Forelimb muscle (tissue), 1 donor: ENCODE measurements around the gene OMA1. TPM values are rescaled to one million over a fixed set of nuclear protein-coding genes. Genes with fewer than 3 reads are reported as not detected.

Experiments
- DNase-seq: peaks from one replicate; pipeline ENCODE4 v3.0.0-alpha.2; 2013; ENCODE audit warnings: low read depth
- polyA plus RNA-seq: library from polyadenylated mRNA; unstranded; fragments of 120-200 nt; gene quantifications from one replicate; pipeline ENCODE4 v1.2.1, GENCODE V29; 2013; ENCODE audit not compliant: insufficient read length

Gene OMA1
- polyA plus RNA-seq, 1 donor: 14.8 TPM

DNA sequence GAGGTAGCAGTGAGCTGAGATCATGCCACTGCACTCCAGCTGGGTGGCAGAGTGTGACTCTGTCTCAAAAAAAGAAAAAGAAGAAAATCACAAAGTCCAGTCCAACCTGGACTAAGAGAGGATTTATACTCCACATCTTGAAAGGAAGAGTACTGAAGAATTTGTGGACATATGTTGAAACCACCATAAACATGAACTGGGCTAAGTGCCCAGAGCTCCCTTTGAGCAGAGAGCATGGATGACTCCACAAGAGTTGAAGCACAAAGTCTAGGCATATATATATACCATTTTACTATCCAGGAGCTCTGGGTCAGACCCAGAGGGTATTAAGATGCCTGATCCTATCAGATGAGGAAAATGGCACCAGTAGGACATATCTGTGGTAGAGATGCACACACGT is 86.6 kb downstream of the OMA1 start:
- DNase-seq: no peak

- DNase-seq: no peak
These were observed 89.4 kb downstream of the OMA1 start for GRCh38 chr1:58457023-58457635.

- DNase-seq: no peak
These were observed 90.1 kb downstream of the OMA1 start for GRCh38 chr1:58456470-58456869.

DNA sequence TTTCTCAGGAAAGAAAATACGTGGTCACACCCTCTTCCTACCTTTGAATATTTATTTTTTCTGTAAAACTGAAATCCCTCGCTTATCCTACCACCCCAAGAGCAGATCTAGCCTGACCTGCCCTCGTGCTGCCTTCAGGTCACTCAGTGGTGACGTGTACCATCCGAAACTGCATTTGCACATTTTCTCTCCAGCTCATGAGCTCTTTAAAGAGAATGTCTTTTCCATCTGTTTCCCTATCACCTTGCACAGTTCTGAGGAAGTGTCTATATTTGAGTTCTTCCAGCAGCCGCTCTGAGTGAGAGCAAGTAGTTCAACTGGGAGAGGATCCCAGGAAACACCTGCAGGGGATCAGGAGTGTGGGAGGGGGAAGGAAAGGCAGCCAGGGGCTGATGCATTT is 91.7 kb downstream of the OMA1 start:
- DNase-seq: no peak

DNA sequence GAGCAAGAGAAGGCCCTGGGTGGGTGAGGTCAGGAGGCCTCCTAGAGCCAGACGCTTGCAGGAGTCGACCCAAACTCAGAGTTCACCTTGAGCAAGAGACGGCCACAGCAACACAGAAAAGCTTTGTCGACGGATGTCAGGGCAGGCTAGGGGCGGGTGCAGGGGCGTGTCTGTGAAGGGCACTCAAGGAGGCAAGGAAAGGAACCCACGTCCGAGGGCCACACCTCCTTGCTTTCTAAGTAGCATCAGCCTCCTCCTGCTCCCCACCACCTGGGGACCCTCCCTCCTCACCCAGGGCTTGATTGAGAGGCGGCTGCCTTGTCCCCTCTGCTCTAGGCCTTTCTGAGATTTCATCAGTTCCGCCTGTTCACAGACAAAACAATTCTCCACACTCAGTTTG is 92.1 kb downstream of the OMA1 start:
- no peak for DNase-seq

GRCh38 chr1:58451560-58452191 is 94.8 kb downstream of the OMA1 start:
- DNase-seq: no peak

GRCh38 chr1:58447886-58448285 is 98.6 kb downstream of the OMA1 start:
- no peak for DNase-seq

- no peak for DNase-seq
These were observed 99.5 kb downstream of the OMA1 start for GRCh38 chr1:58447042-58447441.

GRCh38 chr1:58446368-58446767 is 100.2 kb downstream of the OMA1 start:
- DNase-seq: no peak

DNA sequence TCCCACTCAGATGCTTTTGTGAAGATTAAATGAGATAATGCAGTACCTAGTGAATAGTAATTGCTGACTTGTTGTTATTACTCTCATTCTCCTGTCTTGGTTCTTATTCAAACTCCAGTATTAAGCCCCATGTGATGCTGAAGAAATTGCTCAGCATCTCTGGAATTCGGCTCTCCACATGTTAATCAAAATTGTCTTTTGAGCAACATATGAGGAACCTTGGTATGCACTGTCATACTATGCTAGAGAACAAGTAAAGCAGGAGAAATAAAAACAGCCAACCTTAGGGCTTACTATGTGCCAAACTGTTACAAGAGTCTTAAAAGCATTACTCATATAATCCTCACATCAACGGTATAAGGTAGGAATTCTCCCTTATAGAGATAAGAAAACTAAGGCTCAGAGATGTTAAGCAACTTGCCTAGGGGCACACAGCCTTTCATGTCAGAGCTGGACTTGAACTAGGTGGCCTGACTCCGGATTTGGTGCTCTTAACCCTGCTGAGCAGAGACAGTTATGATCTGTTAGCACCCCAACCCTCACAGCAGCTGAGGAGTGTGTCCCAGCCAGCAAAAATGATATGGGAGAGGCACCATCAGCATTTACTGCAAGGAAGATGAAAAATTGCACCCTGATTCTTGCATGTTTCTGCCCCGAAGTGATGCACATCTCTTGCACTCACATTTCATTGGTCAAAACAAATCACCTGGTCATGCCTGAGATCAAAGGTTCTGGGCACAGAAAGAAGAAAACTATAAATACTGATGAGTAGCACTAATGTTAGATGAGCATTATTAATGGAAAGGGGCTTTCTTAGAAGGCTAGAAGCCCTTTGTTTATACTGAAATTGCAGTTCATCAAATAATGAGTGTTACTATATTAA is 102.3 kb downstream of the OMA1 start:
- no peak for DNase-seq

DNA sequence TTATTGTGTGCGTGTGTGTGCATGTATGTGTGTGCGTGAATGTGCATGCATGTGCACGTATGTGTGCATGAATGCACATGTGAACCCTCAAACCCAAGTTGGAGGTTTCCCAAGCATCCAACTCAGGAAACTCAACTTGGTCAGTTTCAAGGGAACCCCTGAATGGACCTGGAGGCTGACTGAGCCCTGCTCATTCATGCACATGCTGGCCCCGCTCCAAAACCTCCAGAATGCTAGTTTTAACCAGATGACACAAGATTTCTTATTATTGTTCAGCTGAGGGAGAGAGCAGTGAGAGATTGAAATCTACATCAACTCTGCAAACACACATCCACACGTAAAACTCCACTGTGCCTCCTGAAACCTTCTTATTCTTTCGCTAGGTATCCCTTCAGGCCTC is 104.4 kb downstream of the OMA1 start:
- DNase-seq: no peak

- DNase-seq: no peak
These were observed 104.8 kb downstream of the OMA1 start for GRCh38 chr1:58441699-58442098.

GRCh38 chr1:58440696-58441095 is 105.8 kb downstream of the OMA1 start:
- DNase-seq: no peak

DNA sequence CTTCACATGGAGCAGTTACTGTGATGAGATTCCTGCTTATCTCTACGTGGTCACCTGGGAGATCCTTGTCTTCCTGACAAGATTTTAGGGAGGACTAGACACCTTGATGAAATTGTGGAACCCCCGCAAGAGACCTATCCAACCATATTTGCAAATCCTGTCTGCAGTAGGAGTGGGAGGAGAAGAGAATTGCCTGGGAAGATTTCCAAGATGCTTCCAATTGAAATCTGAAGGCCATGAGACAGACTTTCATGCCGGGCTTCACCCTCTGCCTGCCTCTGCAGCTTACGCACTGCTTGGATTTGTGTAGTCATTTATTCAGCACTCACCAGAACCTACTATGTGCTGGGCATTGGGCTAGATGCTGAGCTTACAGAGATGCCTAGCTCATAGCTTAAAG is 106.6 kb downstream of the OMA1 start:
- no peak for DNase-seq

GRCh38 chr1:58438468-58438867 is 108.1 kb downstream of the OMA1 start:
- no peak for DNase-seq

DNA sequence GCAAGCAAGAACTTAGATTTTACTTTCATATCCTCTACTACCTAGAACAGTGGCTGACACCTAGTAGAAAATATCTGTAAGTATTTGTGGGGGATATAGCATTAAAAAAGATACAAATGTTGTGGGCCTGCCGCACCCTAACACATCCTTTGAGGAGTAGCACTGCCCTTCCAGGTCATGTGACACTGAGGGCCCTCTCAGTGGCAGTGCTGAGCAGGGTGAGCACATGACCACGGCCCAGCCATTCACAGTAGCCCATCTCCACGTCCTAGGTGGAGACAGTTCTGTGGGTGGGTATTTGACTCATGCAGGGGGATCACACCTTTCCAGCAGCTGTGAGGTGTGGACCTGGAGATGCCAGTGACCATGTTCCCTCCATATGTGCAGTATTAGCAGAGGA is 108.9 kb downstream of the OMA1 start:
- DNase-seq: no peak

- no peak for DNase-seq
These were observed 109.8 kb downstream of the OMA1 start for GRCh38 chr1:58436615-58437297.

DNA sequence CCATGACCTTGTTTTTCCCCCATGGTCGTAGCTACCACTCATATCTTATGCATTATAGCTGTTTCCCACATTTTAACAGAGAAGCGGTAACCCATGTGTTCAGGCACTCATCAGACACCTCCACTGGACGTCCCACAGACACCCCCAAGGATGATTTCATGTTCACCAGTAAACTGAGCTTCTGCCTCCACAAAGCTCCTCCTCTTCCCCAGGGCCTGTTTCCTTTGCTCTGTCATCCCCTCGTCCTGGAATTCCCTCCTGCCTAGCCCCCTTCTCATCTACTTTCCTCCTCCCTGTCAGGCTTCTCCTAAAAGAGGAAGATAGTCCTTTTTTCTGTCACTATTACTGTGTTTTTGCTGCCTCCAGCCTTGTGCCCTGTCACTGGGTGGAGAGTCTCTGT is 111.2 kb downstream of the OMA1 start:
- DNase-seq: no peak

- DNase-seq: no peak
These were observed 111.9 kb downstream of the OMA1 start for GRCh38 chr1:58434607-58435006.

DNA sequence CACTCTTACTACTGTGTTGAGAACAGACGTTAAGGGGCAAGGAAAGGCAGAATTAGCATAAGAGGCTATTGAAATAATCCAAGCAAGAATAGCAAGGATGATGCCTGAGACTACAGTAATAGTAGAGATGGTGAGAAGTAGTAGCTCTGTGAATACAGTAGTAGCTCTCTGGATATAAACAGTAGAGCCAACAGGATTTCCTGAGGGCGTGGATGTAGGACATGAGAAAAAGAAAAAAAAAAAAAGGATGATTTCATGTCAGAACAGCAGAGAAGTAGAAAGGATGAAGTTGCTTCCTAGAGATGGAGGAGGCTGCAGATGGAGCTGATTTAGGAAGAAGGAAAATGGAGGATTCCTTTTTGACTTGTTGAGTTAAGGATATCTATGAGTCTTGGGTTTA is 112.3 kb downstream of the OMA1 start:
- no peak for DNase-seq

DNA sequence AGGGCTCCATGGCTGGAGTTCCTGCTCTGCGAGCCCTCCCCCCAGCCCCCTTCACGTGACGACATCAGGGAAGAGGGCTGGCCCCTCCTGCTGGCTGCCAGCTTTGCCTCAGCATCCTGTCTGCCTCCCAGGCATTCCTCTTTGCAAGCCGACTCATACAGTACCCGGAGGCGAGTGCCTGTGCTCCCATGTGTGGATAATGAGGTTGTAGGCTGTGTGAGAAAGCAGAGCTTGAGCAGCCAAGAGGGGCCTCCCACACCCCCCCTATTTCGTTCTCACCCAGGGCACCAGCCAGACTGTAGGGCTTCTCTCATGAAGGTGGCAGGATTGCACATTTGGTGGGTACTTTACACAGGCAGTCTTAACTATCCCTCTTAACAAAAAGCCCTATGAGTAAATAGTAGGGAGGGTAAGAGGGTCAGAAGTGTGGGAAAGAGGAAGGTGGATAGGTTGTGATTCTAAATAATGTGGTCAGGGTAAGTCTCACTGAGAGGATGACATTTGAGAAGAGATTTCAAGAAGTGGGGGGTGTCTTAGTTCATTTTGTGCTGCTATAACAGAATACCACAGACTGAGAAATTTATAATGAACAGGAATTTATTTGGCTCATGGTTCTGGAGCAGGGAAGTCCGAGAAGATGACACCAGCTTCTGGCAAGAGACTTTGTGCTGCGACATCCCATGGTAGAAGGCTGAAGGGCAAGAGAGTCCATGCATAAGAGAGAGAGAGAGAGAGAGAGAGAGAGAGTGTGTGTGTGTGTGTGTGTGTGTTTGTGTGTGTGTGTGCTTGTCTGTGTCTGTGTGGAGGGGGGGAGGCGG is 113.5 kb downstream of the OMA1 start:
- no peak for DNase-seq
